Activated gamma-delta T cell (primary cell): ENCODE results near the gene MPV17L2.

Experiments
- DNase-seq: peaks from one replicate; lab custom pipeline; 2025; lab: John Stamatoyannopoulos, UW

MPV17L2 gene

GRCh38 chr19:18160971-18161635 is 31.9 kb upstream of the MPV17L2 start:
- DNase-seq: peak; percentile 72

- DNase-seq: no peak
These were observed 31.4 kb upstream of the MPV17L2 start for GRCh38 chr19:18161636-18162002.

- DNase-seq: no peak
These were observed 28.9 kb upstream of the MPV17L2 start for GRCh38 chr19:18164072-18164471.

GRCh38 chr19:18165794-18166544 is 27.0 kb upstream of the MPV17L2 start:
- no peak for DNase-seq

GRCh38 chr19:18167011-18167410 is 26.0 kb upstream of the MPV17L2 start:
- no peak for DNase-seq

GRCh38 chr19:18167975-18168645 is 24.9 kb upstream of the MPV17L2 start:
- DNase-seq: no peak

GRCh38 chr19:18168673-18169381 is 24.2 kb upstream of the MPV17L2 start:
- no peak for DNase-seq

- DNase-seq: no peak
These were observed 22.2 kb upstream of the MPV17L2 start for GRCh38 chr19:18170714-18171255.

- no peak for DNase-seq
These were observed 21.3 kb upstream of the MPV17L2 start for GRCh38 chr19:18171605-18172327.

- no peak for DNase-seq
These were observed 20.5 kb upstream of the MPV17L2 start for GRCh38 chr19:18172331-18173053.

GRCh38 chr19:18173054-18173571 is 19.9 kb upstream of the MPV17L2 start:
- DNase-seq: no peak

GRCh38 chr19:18173572-18174288 is 19.3 kb upstream of the MPV17L2 start, which contains the start of gene IFI30:
TSS of gene IFI30 (plus strand) at chr19:18173813. CDS start at chr19:18173842, 29 bp downstream.
- DNase-seq: no peak

- no peak for DNase-seq
These were observed 18.0 kb upstream of the MPV17L2 start for GRCh38 chr19:18174983-18175382.

GRCh38 chr19:18176367-18177310 is 16.4 kb upstream of the MPV17L2 start:
- no peak for DNase-seq

GRCh38 chr19:18179957-18180356 is 13.1 kb upstream of the MPV17L2 start:
- DNase-seq: no peak

- DNase-seq: no peak
These were observed 9.5 kb upstream of the MPV17L2 start for GRCh38 chr19:18183529-18183928.

- no peak for DNase-seq
These were observed 7.5 kb upstream of the MPV17L2 start for GRCh38 chr19:18185538-18185937.

GRCh38 chr19:18190278-18190677 is 2.7 kb upstream of the MPV17L2 start:
- DNase-seq: no peak
